Lower leg skin (tissue), 4 donors: ENCODE measurements around the gene GABRG3. TPM values are rescaled to one million over a fixed set of nuclear protein-coding genes. Genes with fewer than 3 reads are reported as not detected.

Experiments used
- DNase-seq, 2 donors: peaks; one replicate each; pipeline ENCODE4 v3.0.0-alpha.2; 2019; ENCODE audit warnings: low spot score in 2 of 2
- H3K4me3 ChIP-seq: fragments of 200-600 bp; sonication (generic); 2 replicates; pipeline ENCODE4 v1.5.1; 2017; ENCODE audit warnings: mild to moderate bottlenecking, low read depth; ENCODE audit not compliant: poor library complexity, severe bottlenecking
- CTCF ChIP-seq, 3 donors: fragments of 450-650 bp; IDR thresholded peaks; one replicate each; pipeline ENCODE4 v1.5.1; 2016; ENCODE audit warnings: antibody characterized with exemption in 3 of 3, mild to moderate bottlenecking in 3 of 3, moderate library complexity in 2 of 3
- POLR2A ChIP-seq, 2 donors: fragments of 450-650 bp; IDR thresholded peaks; one replicate each; pipeline ENCODE4 v1.6.1; 2016 to 2017; ENCODE audit warnings: antibody characterized with exemption in 2 of 2, mild to moderate bottlenecking in 1 of 2, moderate library complexity in 1 of 2
- WGBS, 2 donors: methylation state at CpG; one replicate each; pipeline ENCODE4 v1.1.5; 2018; 5-methylcytosine and 5-hydroxymethylcytosine counted together
- intact Hi-C: fragments of 100-400 bp; cut with DNase I; formaldehyde crosslinking; loops from one replicate; pipeline ENCODE4 v1.15.0; 2023; ENCODE audit warnings: low total_unique reads
- total RNA-seq, 4 donors: library from RNA; depleted of rRNA; stranded (reverse); fragments of >200 nt; gene quantifications; one replicate each; pipeline ENCODE4 v1.1.0, GENCODE V29; 2016

The GABRG3 gene
- total RNA-seq, 4 donors from 2014 or later, result 0.12 to 0.49 (median 0.25) TPM

GRCh38 chr15:27330326-27330725 is 359.3 kb downstream of the GABRG3 start:
- TF ChIP-seq POLR2A (IDR thresholded peaks at IDR 0.05), result no peak
- TF ChIP-seq CTCF (IDR thresholded peaks at IDR 0.05), result no peak
- intact Hi-C loops, result no loop called here
- no peak for DNase-seq
- 64 to 71% methylated on average over 5 of the region's 5 CpGs for WGBS, 2 donors
- H3K4me3 ChIP-seq, result no peak overlapping the region

- WGBS, 2 donors, result 62 to 71% methylated on average over 1 of the region's 1 CpG
- intact Hi-C loops, result no loop called here
- TF ChIP-seq POLR2A (IDR thresholded peaks at IDR 0.05), result no peak
- no peak for TF ChIP-seq CTCF (IDR thresholded peaks at IDR 0.05)
- DNase-seq, result no peak
- H3K4me3 ChIP-seq, result no peak overlapping the region
Measured at GRCh38 chr15:27336676-27337075, 365.7 kb downstream of the GABRG3 start.

DNA sequence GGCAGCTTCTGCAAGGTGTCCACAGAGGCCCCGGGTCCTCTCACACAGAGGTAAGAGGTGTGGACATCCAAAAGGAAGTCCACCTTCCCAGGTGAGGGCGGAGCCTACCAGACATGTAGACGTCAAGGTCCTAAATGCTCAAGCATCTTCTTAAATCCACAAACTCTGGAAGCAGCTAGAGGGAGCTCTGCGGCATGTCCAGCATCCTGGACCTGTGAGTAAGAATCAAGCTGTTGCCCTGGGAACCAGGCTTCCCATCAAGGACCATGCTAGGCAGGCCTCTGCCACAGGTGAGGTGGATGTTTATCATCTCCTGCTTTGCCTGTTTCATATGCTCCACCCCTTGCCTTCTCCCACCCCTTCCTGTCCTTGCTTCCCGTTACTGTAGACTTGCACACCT is 368.2 kb downstream of the GABRG3 start:
- intact Hi-C loops, result no loop called here
- TF ChIP-seq CTCF (IDR thresholded peaks at IDR 0.05) (no peak), POLR2A (IDR thresholded peaks at IDR 0.05) (no peak)
- 89 to 91% methylated on average over 5 of the region's 5 CpGs for WGBS, 2 donors
- peak in 1 of 2 donors; percentile 72 for DNase-seq
- no peak overlapping the region for H3K4me3 ChIP-seq

DNA sequence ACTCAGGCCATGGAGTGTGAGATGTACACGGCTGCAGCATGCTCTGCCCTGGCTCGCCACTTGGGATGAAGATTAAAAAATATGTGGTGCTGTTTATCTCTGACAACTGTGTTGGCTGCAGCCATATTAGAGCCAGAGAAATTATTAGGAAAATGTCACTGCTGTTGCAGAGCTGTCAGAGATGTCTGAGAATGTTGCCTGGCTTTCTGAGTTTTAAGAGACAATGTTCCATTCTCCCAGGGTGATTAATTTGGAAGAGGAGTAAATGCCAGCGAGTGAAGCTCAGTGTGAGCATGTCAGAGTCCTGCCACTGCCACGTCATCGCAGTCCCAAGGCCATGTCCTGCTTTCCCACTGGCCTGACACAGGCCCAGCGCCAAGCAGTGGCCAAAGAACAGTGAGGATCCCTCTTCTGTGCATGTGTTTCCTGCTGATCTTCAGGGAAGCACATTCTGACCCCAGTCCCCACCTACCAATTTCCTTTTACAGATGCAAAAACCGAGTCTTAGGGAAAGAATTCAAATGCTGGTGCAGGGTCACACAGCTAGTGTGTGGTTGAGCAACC is 370.9 kb downstream of the GABRG3 start:
- H3K4me3 ChIP-seq, result no peak overlapping the region
- DNase-seq, result peak in 1 of 2 donors; percentile 76
- 66 to 77% methylated on average over 7 of the region's 7 CpGs for WGBS, 2 donors
- TF ChIP-seq CTCF (IDR thresholded peaks at IDR 0.05) (no peak), POLR2A (IDR thresholded peaks at IDR 0.05) (no peak)
- intact Hi-C loops, result no loop called here

- TF ChIP-seq CTCF (IDR thresholded peaks at IDR 0.05) (no peak), POLR2A (IDR thresholded peaks at IDR 0.05) (no peak)
- WGBS, 2 donors, result 60 to 70% methylated on average over 8 of the region's 8 CpGs
- intact Hi-C loops, result no loop called here
Measured at GRCh38 chr15:27342991-27343390, 372.0 kb downstream of the GABRG3 start.

DNA sequence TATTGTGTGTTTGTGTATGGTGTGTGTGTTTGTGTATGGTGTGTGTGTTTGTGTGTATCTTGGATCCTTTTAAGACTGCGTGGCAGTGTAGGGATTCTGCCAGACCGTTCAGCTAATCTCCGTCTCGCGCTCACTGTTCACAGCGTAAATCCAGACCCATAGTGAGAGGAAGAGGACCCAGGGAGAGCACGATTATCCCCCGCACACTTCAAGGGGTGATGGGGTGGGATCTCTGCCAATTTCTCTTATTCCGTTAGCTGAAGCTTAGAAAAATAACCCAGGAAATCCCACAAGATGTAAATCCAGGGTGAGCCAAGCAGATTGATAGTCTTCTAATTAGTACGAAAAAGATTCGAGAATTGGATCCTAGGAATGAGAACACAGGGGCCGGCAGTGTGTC is 381.2 kb downstream of the GABRG3 start:
- TF ChIP-seq CTCF (IDR thresholded peaks at IDR 0.05) (no peak), POLR2A (IDR thresholded peaks at IDR 0.05) (no peak)
- WGBS, 2 donors, result 82 to 86% methylated on average over 12 of the region's 12 CpGs
- intact Hi-C loops, result no loop called here
- DNase-seq, result no peak
- H3K4me3 ChIP-seq, result no peak overlapping the region

More at GRCh38 chr15:27342991-27343390, 372.0 kb downstream of the GABRG3 start:
- H3K4me3 ChIP-seq, result no peak overlapping the region
- DNase-seq, result no peak
